Measurements from ENCODE around the gene LRRC8C.

DNA sequence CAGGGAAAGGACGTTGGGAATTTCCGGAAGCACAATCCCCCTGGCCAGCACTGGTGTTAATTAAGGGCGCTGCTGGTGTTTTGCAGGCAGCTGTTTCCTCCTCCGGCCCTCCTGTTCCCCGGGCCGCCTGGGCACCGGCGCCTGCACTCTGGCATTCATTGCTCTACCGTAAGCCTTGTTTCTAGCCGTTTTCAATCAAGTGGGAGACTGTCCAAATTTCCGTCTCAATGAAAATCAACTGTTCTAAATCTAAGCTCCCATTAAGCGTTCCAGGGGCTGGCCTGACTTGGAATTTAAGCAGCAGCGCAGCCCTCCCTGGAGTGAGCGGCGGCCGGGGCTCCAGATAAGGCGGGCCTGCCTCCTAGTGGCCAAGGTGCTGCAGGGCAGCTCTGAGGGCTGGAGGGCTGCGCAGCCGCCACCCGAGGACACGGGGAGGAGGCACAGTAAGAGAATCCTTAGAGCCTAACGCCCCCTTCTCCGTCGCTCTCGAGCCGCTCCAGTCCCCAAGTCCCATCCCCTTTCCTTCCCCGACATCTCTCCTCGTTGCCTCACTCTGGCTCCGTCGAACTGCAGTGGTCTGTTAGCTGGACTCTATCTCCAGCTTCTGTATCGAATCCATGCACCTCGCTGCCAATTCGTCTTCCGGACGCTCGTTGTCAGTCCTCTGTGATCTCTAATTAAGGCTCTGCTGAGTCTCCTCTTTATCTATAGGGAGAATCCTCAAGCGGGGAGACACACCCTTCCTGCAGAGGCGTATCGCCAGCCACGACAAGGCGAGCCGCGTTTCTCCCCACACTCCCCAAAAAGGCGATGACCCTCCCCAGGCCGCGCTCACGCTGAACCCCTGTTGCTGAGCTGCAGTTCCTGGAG lies 130.1 kb downstream of the LRRC8C start:
- TF ChIP-seq, protein P1, sequence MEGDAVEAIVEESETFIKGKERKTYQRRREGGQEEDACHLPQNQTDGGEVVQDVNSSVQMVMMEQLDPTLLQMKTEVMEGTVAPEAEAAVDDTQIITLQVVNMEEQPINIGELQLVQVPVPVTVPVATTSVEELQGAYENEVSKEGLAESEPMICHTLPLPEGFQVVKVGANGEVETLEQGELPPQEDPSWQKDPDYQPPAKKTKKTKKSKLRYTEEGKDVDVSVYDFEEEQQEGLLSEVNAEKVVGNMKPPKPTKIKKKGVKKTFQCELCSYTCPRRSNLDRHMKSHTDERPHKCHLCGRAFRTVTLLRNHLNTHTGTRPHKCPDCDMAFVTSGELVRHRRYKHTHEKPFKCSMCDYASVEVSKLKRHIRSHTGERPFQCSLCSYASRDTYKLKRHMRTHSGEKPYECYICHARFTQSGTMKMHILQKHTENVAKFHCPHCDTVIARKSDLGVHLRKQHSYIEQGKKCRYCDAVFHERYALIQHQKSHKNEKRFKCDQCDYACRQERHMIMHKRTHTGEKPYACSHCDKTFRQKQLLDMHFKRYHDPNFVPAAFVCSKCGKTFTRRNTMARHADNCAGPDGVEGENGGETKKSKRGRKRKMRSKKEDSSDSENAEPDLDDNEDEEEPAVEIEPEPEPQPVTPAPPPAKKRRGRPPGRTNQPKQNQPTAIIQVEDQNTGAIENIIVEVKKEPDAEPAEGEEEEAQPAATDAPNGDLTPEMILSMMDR (IDR thresholded peaks at IDR 0.05): peak; percentile 97
- TF ChIP-seq EZH2 (IDR thresholded peaks at IDR 0.05): peak; percentile 22
